PC-9 (cell line): ENCODE data around the gene F5.

Experiments
- CTCF ChIP-seq: fragments of 200-600 bp; sonication (generic); conservative IDR thresholded peaks from 2 replicates; pipeline ENCODE4 v1.6.1; 2017; ENCODE audit warnings: mixed run types, antibody characterized with exemption, mild to moderate bottlenecking, moderate library complexity
- EZH2 ChIP-seq: fragments of 200-600 bp; sonication (generic); IDR thresholded peaks from 2 replicates; pipeline ENCODE4 v1.8.0; 2017; ENCODE audit warnings: antibody characterized with exemption, low read depth

- TF ChIP-seq CTCF (no peak), EZH2 (no peak)
Measured at GRCh38 chr1:169595764-169596711, 9.8 kb upstream of the F5 start.
